ENCODE measurements around the gene TDRD15. TPM values are rescaled to one million over a fixed set of nuclear protein-coding genes. Genes with fewer than 3 reads are reported as not detected.

Gene TDRD15
- total RNA-seq, 1 experiment from 2014 or later = not detected

DNA sequence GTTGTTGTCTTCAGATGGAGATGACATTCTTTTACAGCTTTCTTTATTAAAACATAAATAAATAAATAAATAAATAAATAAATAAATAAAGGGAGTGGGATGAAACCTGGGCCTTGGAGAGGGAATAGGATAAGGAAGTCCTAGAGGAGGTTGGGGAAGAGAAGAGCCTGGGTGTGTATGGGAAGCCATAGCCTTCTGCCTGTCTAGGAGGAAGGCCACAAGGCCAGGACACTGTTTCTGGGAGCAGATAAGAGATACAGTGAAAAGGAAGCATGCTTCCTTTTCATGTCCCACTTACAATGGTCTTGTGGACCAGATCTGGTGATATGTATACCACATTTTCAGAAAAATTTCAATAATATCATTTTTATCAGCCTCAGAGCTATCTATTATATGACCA lies 6.1 kb upstream of the TDRD15 start:
- Histone ChIP-seq H3K4ac (ENCODE audit: low read depth, low read length) (no peak overlapping the region), H3K27ac (ENCODE audit: insufficient read length, low read depth, low read length) (no peak overlapping the region), H3K18ac (ENCODE audit: insufficient read length, low read depth, low read length) (no peak overlapping the region), H3K14ac (ENCODE audit: insufficient read depth, low read length) (no peak overlapping the region), H2AK5ac (ENCODE audit: insufficient read length, low read length) (no peak overlapping the region), H2BK12ac (ENCODE audit: insufficient read length, low read depth, low read length) (no peak overlapping the region), H3K9ac (ENCODE audit: extremely low read depth, insufficient read length, low read length) (no peak overlapping the region), H2AFZ (ENCODE audit: low read length) (no peak overlapping the region), H3K79me1 (ENCODE audit: insufficient read depth, low read depth, low read length, poor library complexity, severe bottlenecking) (no peaks in the 10 kb centered on the region), H3K4me2 (ENCODE audit: insufficient read depth, insufficient read length, low read length) (no peak overlapping the region), H2BK20ac (ENCODE audit: low read depth, low read length, poor library complexity, severe bottlenecking) (no peak overlapping the region), H4K5ac (ENCODE audit: insufficient read length, low read depth, low read length) (no peak overlapping the region), H3K4me1 (ENCODE audit: insufficient read depth, low read length) (no peaks in the 10 kb centered on the region), H3K27me3 (ENCODE audit: insufficient read depth, low read length) (no peaks in the 10 kb centered on the region), H3K56ac (ENCODE audit: insufficient read length, low read depth, low read length) (no peak overlapping the region), H3K79me2 (ENCODE audit: insufficient read depth, low read length) (no peaks in the 10 kb centered on the region), H3T11ph (ENCODE audit: low read length) (no peak overlapping the region), H3K9me3 (ENCODE audit: control insufficient read depth, low read depth, low read length) (no peaks in the 10 kb centered on the region), H2BK15ac (ENCODE audit: low read depth, low read length) (no peak overlapping the region), H3K23me2 (ENCODE audit: insufficient read length, low read depth, low read length, poor library complexity, severe bottlenecking) (no peaks in the 10 kb centered on the region), H4K8ac (replicated peaks; ENCODE audit: insufficient read length, low read depth, low read length) (no peak overlapping the region), H2BK120ac (ENCODE audit: low read depth, low read length, poor library complexity, severe bottlenecking) (no peak overlapping the region), H3K23ac (ENCODE audit: insufficient read length, low read depth, low read length) (no peak overlapping the region), H2BK5ac (ENCODE audit: insufficient read length, low read length) (no peak overlapping the region), H4K91ac (ENCODE audit: insufficient read length, low read depth, low read length) (no peak overlapping the region), H4K20me1 (ENCODE audit: control insufficient read depth, insufficient read depth, insufficient read length) (no peaks in the 10 kb centered on the region)
- H3K27ac Mint-ChIP-seq = no peak overlapping the region
- no peaks in the 10 kb centered on the region for H3K36me3 Mint-ChIP-seq (ENCODE audit: insufficient read depth in 1 of 3, low read depth in 3 of 3)
- no peak overlapping the region for H3K4me3 Mint-ChIP-seq
- H3K27me3 Mint-ChIP-seq (ENCODE audit: low read depth) = no peaks in the 10 kb centered on the region
- H3K4me1 Mint-ChIP-seq = no peaks in the 10 kb centered on the region
- TF ChIP-seq, protein P1, sequence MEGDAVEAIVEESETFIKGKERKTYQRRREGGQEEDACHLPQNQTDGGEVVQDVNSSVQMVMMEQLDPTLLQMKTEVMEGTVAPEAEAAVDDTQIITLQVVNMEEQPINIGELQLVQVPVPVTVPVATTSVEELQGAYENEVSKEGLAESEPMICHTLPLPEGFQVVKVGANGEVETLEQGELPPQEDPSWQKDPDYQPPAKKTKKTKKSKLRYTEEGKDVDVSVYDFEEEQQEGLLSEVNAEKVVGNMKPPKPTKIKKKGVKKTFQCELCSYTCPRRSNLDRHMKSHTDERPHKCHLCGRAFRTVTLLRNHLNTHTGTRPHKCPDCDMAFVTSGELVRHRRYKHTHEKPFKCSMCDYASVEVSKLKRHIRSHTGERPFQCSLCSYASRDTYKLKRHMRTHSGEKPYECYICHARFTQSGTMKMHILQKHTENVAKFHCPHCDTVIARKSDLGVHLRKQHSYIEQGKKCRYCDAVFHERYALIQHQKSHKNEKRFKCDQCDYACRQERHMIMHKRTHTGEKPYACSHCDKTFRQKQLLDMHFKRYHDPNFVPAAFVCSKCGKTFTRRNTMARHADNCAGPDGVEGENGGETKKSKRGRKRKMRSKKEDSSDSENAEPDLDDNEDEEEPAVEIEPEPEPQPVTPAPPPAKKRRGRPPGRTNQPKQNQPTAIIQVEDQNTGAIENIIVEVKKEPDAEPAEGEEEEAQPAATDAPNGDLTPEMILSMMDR (conservative IDR thresholded peaks at IDR 0.05) = no peak
- H3K9me3 Mint-ChIP-seq = no peaks in the 10 kb centered on the region
- no peak for DNase-seq
